Measurements from ENCODE around the gene FGGY. TPM values are rescaled to one million over a fixed set of nuclear protein-coding genes. Genes with fewer than 3 reads are reported as not detected.

Gene FGGY
- total and polyA plus RNA-seq, 4 donors = 16.0 to 67.0 (median 43.4) TPM

- H3K27me3 ChIP-seq (ENCODE audit: control insufficient read depth in 4 of 4, insufficient read depth in 4 of 4, low read length in 3 of 4) = no peaks in the 10 kb centered on the region
- H3K4me3 ChIP-seq (ENCODE audit: low read depth in 1 of 3, low read length in 3 of 3) = no peak overlapping the region
- TF ChIP-seq ZBTB33 (IDR thresholded peaks at IDR 0.05) (no peak), SP1 (IDR thresholded peaks at IDR 0.05) (no peak), RAD21 (IDR thresholded peaks at IDR 0.05) (no peak), REST (IDR thresholded peaks at IDR 0.05) (no peak), GABPA (IDR thresholded peaks at IDR 0.05 in 1 of 2, conservative IDR thresholded peaks at IDR 0.05 in 1 of 2) (no peak), HNF4G (IDR thresholded peaks at IDR 0.05) (no peak), FOXA1 (IDR thresholded peaks at IDR 0.05) (no peak), ATF3 (IDR thresholded peaks at IDR 0.05) (no peak), YY1 (IDR thresholded peaks at IDR 0.05) (no peak), NR2F2 (IDR thresholded peaks at IDR 0.05) (no peak), TAF1 (conservative IDR thresholded peaks at IDR 0.05) (no peak), MAX (IDR thresholded peaks at IDR 0.05) (no peak), HNF4A (conservative IDR thresholded peaks at IDR 0.05) (no peak), RXRA (IDR thresholded peaks at IDR 0.05) (no peak), CTCF (IDR thresholded peaks at IDR 0.05; ENCODE audit: low read depth, low read length, missing input control) (no peak), FOXA2 (IDR thresholded peaks at IDR 0.05) (no peak), EGR1 (IDR thresholded peaks at IDR 0.05; ENCODE audit: low read depth in 2 of 2) (no peak), JUND (IDR thresholded peaks at IDR 0.05) (no peak)
- no peaks in the 10 kb centered on the region for H3K36me3 ChIP-seq (ENCODE audit: control insufficient read depth in 4 of 4, insufficient read depth in 3 of 4, low read depth in 1 of 4, low read length in 3 of 4)
- H3K4me1 ChIP-seq (ENCODE audit: control insufficient read depth in 4 of 4, insufficient read depth in 4 of 4, low read length in 3 of 4) = no peaks in the 10 kb centered on the region
- no peak overlapping the region for H3K9ac ChIP-seq (ENCODE audit: low read depth in 1 of 2, low read length in 2 of 2)
- DNase-seq (ENCODE audit: low spot score) = no peak
- no peak overlapping the region for H3K27ac ChIP-seq (ENCODE audit: low read depth in 1 of 2, low read length in 2 of 2)
- 66% methylated on average over 1 of the region's 1 CpG for WGBS
- H3K9me3 ChIP-seq (ENCODE audit: control insufficient read depth in 4 of 4, low read length in 3 of 4) = no peaks in the 10 kb centered on the region
These were observed 13.9 kb upstream of the FGGY start for GRCh38 chr1:59282951-59283350.

Measured in liver (tissue), 9 donors.